Measurements from ENCODE around the gene CCNC. TPM values are rescaled to one million over a fixed set of nuclear protein-coding genes. Genes with fewer than 3 reads are reported as not detected.
A peak's percentile ranks its signal among the peaks of the same experiment; 100 is the strongest.

The CCNC gene
- total RNA-seq, 1 experiment from 2014 or later, result 76.5 TPM

- Mint-ChIP-seq H3K27ac (ENCODE audit: low read depth, unreplicated experiment) (peak overlapping the region; percentile 94), H3K4me1 (ENCODE audit: insufficient read depth, unreplicated experiment) (peaks cover 14% of the 10 kb centered on the region), H3K27me3 (ENCODE audit: insufficient read depth, unreplicated experiment) (no peaks in the 10 kb centered on the region), H3K36me3 (ENCODE audit: insufficient read depth, unreplicated experiment) (no peaks in the 10 kb centered on the region), H3K4me3 (ENCODE audit: unreplicated experiment) (peak overlapping the region; percentile 96), H3K9me3 (ENCODE audit: unreplicated experiment) (no peaks in the 10 kb centered on the region)
- TF ChIP-seq CTCF (IDR thresholded peaks at IDR 0.05; ENCODE audit: unreplicated experiment), result no peak
- CTCF ChIA-PET, result interaction anchor here (0.5 to 3.9 kb wide), 20 partner anchors 9 to 1144 kb away, joined by 3 to 24 read pairs (median 4); no protein-coding TSS in a partner anchor
- POLR2A ChIA-PET, result interaction anchor here (0.8 to 3.3 kb wide), 7 partner anchors 13 to 224 kb away, joined by 3 to 38 read pairs (median 4); partner anchors contain the start of genes CCNC and PNISR
- no TSS peak for BruUV-seq (replicated peaks)
- intact Hi-C loops (cut with micrococcal nuclease), result loop anchor here (2.0 kb wide), 1 partner anchor 47 kb away; the partner anchor contains the start of gene CCNC
- DNase-seq (ENCODE audit: unreplicated experiment), result no peak
Observed at GRCh38 chr6:99521633-99522151, 46.8 kb downstream of the CCNC start.

- ChIA-PET CTCF (interaction anchor here (0.6 to 3.9 kb wide), 16 partner anchors 9 to 550 kb away, joined by 3 to 24 read pairs (median 4); no protein-coding TSS in a partner anchor), POLR2A (interaction anchor here (0.8 to 3.3 kb wide), 8 partner anchors 10 to 225 kb away, joined by 3 to 38 read pairs (median 4); partner anchors contain the start of genes CCNC and PNISR)
- H3K27me3 Mint-ChIP-seq (ENCODE audit: insufficient read depth, unreplicated experiment), result no peaks in the 10 kb centered on the region
- peak; percentile 86 for DNase-seq (ENCODE audit: unreplicated experiment)
- TSS peak; percentile 54 for BruUV-seq (replicated peaks)
- peaks cover 19% of the 10 kb centered on the region for H3K4me1 Mint-ChIP-seq (ENCODE audit: insufficient read depth, unreplicated experiment)
- no peaks in the 10 kb centered on the region for H3K36me3 Mint-ChIP-seq (ENCODE audit: insufficient read depth, unreplicated experiment)
- intact Hi-C loops (cut with micrococcal nuclease), result loop anchor here (2.0 kb wide), 1 partner anchor 48 kb away; the partner anchor contains the start of gene CCNC
- H3K9me3 Mint-ChIP-seq (ENCODE audit: unreplicated experiment), result no peaks in the 10 kb centered on the region
- H3K27ac Mint-ChIP-seq (ENCODE audit: low read depth, unreplicated experiment), result peak overlapping the region; percentile 94
- TF ChIP-seq CTCF (IDR thresholded peaks at IDR 0.05; ENCODE audit: unreplicated experiment), result peak; percentile 44
- peak overlapping the region; percentile 96 for H3K4me3 Mint-ChIP-seq (ENCODE audit: unreplicated experiment)
Observed at GRCh38 chr6:99520855-99521632, 47.4 kb downstream of the CCNC start.

- Mint-ChIP-seq H3K36me3 (ENCODE audit: insufficient read depth, unreplicated experiment) (no peaks in the 10 kb centered on the region), H3K27ac (ENCODE audit: low read depth, unreplicated experiment) (no peak overlapping the region), H3K9me3 (ENCODE audit: unreplicated experiment) (no peaks in the 10 kb centered on the region), H3K4me1 (ENCODE audit: insufficient read depth, unreplicated experiment) (peaks cover 20% of the 10 kb centered on the region), H3K4me3 (ENCODE audit: unreplicated experiment) (no peak overlapping the region), H3K27me3 (ENCODE audit: insufficient read depth, unreplicated experiment) (no peaks in the 10 kb centered on the region)
- no peak for DNase-seq (ENCODE audit: unreplicated experiment)
- TF ChIP-seq CTCF (IDR thresholded peaks at IDR 0.05; ENCODE audit: unreplicated experiment), result no peak
- BruUV-seq (replicated peaks), result no TSS peak
- CTCF ChIA-PET, result interaction anchor here (0.6 to 3.9 kb wide), 5 partner anchors 8 to 93 kb away, joined by 3 to 24 read pairs (median 4); no protein-coding TSS in a partner anchor
- intact Hi-C loops (cut with micrococcal nuclease), result no loop called here
- POLR2A ChIA-PET, result interaction anchor here (0.7 to 3.3 kb wide), 2 partner anchors 48 to 228 kb away, joined by 3 to 38 read pairs; partner anchors contain the start of gene CCNC
Observed at GRCh38 chr6:99519446-99519845, 49.0 kb downstream of the CCNC start.

- Mint-ChIP-seq H3K4me3 (ENCODE audit: unreplicated experiment) (peak overlapping the region; percentile 93), H3K27ac (ENCODE audit: low read depth, unreplicated experiment) (peak overlapping the region; percentile 82), H3K4me1 (ENCODE audit: insufficient read depth, unreplicated experiment) (peaks cover 28% of the 10 kb centered on the region), H3K27me3 (ENCODE audit: insufficient read depth, unreplicated experiment) (no peaks in the 10 kb centered on the region), H3K9me3 (ENCODE audit: unreplicated experiment) (no peaks in the 10 kb centered on the region), H3K36me3 (ENCODE audit: insufficient read depth, unreplicated experiment) (peaks cover 6% of the 10 kb centered on the region)
- BruUV-seq (replicated peaks), result no TSS peak
- ChIA-PET POLR2A (interaction anchor here (0.6 to 3.0 kb wide), 19 partner anchors 9 to 309 kb away, joined by 3 to 19 read pairs (median 4); partner anchors contain the start of gene CCNC), CTCF (interaction anchor here (0.6 to 1.4 kb wide), 4 partner anchors 9 to 355 kb away, joined by 3 to 4 read pairs (median 4); no protein-coding TSS in a partner anchor)
- peak; percentile 11 for DNase-seq (ENCODE audit: unreplicated experiment)
- TF ChIP-seq CTCF (IDR thresholded peaks at IDR 0.05; ENCODE audit: unreplicated experiment), result no peak
- intact Hi-C loops (cut with micrococcal nuclease), result no loop called here
Observed at GRCh38 chr6:99514089-99514488, 54.4 kb downstream of the CCNC start.

Measured in MCF 10A (cell line).